ENCODE data around the gene ATAD2B.
"Not testable (repeated sequence)": the region's sequence is repeated elsewhere in the genome, so short reads cannot be mapped to it uniquely, and the experiment has no call there.

Gene ATAD2B

DNA sequence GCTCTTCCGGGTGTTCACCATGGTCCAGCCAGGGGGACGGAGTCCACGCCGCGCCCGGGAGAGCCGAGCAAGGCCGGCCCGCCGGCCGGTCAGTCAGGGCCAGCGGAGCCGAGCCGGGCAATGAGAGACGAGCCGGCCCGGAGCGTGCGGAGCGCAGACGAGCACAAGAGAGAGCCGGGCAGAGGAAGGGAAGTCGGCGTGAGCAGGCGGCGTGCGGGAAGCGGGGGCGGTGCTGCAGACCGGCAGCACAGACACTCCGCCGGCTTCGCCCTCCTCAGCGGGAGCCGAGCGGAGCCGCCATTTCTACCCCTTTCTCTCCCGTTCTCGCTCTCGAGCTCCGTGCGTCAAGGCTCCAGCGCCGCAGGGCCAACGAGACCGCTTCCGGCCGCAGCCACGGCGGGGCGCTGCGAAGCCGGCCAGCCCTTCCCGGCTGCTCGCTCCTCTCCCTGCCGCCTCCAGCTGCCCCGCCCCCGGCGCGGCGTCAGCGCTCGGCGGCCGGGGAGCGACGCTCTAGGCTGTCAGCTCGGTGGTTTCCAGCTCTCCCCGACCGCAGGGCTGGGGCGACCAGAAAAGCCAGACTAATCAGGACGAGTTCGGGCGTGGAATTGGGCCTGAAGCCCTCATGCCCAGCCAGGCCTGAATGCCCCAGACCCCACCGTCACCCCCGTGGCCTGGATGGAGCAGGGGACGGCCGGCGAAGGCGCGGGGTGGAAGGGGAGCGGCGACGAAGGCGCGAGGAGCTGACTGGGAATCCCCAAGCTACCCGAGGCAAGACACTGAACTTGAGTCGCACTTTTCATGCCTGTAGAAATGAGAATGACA lies at the start of gene ATAD2B:
Gene ATAD2B (minus strand): TSS at position 374 of the 822 bp plus-strand sequence. CDS start 353 bp downstream, at position 21.
- peak; percentile 89 for DNase-seq

DNA sequence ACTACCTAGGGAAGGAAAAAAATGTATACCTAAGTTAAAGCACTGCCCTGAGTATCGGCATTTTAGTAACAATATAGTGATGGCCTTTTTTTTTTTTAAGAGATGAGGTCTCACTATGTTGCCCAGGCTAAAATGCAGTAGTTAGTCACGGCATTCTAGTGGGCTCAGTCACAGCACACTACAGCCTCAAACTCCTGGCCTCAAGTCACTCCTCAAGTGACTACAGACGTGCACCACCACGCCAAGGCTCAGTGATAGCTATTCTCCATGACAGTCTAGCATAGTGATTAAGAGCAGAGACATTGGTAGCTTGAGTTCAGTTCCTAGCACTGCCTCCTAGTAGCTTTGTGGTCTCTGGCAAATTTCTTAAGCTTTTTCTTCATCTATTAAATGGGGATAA lies 40.9 kb upstream of the ATAD2B start:
- DNase-seq = no peak

DNA sequence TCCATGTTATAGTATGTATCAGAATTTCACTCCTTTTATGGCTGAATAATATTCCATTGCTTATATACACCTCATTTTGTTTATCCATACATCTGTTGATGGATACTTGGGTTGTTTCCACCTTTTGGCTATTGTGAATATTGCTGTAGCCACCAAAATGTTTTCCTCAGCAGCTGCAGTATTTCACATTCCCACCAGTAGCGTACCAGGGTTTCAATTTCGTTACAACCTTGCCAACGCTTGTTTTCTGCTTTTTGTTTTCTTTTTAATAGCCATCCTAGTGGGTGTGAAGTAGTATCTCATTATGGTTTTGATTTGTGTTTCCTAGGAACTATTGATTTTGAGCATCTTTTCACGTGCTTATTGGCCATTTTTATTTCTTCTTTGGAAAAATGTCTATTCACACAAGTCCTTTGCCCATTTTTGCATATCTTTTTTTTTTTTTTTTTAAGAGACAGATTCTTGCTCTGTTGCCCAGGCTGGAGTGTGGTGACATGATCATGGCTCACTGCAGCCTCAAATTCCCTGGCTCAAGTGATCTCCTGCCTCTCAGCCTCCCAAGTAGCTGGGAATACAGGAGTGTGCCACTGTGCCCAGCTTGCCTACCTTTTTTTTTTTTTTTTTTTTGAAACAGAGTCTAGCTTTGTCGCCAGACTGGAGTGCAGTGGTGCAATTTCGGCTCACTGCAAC lies 27.5 kb upstream of the ATAD2B start:
- DNase-seq = no peak

DNA sequence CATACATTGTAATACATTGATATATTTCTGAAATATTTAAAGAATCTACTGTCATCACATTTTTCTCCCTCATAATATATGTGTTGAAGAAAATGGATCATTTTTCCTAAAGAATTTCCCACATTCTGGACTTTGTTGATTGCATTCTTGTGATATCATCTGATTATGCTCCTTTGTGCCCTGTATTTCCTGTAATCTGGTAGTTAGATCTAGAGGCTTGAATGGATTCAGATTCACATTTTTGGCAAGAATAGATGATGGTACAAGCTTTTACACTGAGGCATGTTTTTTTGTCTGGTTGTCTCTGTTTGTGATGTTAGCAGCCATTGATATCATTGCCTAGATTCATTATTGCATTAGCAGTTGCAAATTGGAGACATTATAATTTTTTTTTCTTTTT lies 26.7 kb upstream of the ATAD2B start:
- no peak for DNase-seq

DNA sequence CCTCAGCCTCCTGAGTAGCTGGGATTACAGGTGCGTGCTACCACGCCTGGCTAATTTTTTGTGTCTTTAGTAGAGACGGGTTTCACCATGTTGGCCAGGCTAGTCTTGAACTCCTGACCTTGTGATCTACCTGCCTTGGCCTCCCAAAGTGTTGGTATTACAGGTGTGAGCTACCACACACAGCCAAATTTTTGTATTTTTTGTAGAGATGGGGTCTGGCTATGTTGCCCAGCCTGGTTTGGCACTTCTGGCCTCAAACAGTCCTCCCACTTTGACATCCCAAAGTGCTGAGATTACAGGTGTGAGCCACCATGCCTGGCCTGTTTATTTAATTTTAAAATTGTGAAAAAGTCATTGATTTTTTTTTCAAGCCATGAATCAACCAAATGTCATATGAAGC lies 25.6 kb upstream of the ATAD2B start:
- not testable (repeated sequence) for DNase-seq

DNA sequence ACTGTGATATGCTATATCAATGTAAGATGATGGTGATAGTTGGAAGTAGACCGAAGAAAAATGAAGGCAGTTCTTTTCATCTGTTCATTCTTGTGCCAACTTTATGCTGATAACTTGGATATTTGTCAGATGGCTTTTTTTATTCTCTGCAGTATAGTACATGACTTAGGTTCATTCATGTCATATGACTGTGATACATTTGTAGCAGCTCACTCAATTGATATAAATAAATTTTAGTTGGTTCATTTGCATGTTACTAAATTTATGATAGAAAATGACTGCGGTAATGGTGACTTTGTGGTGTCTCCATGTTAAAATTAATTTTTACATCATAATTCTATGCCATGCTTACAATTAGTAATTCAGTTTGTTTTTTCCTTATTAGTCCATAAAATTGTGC lies 20.4 kb upstream of the ATAD2B start:
- DNase-seq = no peak

DNA sequence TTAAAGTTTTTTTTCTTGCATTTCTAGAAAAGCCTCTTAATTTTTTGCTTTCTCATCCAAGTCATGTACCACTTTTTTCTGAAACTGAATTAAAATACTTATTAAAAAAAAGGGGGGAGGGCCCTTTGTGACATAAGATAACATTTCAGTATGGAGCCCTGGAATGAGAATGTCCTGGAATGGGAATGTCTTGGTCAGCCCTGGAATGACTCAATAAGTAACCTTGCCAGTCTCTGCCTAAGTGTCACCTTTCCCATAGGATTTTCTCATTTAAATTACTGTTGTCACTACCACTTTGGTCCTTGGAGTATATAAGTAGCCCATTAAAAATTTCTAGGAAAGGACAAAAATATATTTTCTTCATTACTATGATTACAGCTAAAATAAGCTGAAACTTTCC lies 18.1 kb upstream of the ATAD2B start:
- DNase-seq = no peak

DNA sequence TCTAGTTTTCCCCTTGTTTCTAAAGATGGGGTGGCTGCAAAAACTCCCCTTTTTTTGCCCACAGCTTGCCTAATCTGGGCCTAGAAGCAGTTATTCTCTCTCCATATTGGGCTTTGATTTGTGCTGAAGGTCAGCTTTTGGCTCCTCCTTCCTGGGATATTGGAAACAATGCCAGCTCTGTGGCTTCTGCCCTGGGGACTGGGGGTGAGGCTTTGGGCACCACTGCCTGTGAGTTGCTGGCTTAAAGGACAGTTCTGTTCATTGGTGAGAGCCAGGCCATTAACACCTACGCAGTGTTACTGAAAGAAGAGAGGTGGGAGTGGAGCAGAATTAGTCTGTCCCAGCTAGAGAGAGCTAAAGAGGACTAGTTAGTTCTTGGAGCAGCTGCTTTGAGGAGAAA lies 17.6 kb upstream of the ATAD2B start:
- no peak for DNase-seq

DNA sequence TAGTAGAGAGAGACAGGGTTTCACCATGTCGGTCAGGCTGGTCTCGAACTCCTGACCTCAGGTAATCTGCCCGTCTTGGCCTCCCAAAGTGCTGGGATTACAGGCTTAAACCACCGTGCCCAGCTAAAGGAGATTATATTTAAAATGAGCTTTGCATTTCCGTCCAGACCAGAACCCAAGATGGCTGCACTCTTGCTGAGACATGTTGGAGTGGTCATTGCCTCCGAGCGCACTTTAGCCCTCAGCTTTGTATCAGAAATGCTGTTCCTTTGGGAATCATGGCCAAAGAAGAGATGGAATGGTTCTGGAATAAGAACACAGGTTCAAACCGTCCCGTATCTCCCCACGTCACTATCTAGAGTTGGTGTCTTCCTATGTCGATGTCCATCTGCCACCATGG lies 16.7 kb upstream of the ATAD2B start:
- DNase-seq = no peak

DNA sequence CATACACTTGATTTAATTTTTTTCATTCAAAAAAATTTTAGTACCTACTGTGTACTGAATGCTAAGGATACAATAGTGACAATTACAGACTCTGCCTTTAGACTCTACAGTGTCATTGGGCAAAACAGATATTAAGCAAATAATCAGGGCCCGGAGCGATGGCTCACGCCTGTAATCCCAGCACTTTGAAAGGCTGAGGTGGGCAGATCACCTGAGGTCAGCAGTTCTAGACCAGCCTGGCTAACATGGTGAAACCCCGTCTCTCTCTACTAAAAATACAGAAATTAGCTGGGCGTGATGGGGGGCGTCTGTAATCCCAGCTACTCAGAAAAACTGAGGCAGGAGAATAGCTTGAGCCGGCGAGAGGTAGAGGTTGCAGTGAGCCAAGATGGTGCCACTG lies 14.7 kb upstream of the ATAD2B start:
- DNase-seq = no peak

DNA sequence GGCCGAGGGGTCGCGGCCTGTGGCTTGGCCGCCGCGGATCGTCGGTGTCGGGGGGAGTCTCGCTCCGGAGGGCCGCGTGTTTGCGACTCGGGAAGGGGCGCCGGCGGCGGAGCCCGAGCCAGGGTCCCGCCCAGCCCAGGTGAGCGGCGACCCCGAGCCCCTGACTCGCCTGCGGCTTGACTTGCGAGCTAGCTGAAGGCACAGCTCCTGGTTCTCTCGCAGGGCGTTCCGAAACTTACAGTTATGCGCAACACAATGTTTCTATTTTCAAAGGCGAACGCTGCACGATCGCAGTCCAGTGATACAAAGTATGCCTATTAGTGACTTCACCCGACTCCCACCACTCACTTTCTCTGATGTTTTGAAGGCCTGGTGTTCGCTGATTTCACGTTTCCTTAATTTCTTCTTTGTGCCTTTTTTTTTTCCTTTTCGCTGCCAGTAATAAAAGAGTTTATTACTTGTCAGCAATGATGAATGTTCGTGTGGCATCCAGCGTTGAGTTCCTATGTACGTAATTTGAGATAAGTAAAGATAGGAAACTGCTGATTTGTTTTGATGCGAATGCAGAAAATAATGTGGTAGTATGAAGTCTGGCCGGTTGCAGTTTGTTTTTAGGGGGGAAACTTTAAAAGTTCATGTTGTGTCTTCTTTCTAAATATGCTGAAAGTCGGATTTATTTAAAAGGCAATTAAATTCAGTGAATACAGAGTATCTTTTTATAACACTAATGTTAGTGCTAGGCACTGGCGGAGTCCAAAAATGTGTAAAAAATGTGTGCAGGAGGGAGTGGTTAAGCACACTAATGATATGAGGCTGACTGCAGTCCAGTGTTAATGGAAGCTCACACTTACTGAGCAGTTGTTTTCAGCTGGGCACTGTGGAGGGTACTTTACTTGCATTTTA lies 14.0 kb upstream of the ATAD2B start:
- peak; percentile 28 for DNase-seq

DNA sequence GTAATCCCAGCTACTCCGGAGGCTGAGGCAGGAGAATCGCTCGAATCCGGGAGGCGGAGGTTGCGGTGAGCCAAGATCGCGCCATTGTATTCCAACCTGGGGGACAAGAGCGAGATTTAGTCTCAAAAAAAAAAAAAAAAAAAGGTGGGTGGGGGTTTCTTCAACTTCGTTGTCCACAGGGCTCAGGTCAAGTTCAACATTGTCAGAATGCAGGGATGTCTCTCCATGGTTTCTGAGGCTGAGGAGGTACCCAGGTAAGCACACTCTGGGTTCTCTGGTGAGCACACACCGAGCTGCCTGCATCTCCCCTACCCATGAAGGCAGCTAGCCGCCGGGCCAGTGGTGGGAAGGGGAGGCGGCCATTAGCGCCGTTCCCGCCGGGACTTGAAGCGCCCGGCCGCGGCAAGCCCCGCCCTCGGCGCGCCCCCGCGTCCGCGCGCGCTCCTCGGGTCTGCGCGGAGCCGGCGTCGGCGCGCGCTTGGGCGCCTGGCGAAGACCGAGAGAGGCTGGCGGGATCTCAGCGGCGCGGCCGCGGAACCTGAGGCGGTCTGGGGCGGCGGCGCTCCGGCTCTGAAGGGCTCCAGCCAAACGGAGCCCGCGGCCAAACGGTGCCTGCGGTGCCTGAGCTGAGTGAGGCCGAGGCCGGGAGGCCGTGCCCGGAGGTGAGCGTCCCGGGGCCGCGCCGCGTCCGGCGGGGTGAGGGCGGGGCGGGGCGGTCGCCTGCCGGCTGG lies 13.2 kb upstream of the ATAD2B start, which contains the start of gene UBXN2A:
Gene UBXN2A (plus strand): TSS at position 477 of the 731 bp plus-strand sequence. CDS start 17,852 bp downstream, outside the sequence.
- DNase-seq = peak; percentile 47

DNA sequence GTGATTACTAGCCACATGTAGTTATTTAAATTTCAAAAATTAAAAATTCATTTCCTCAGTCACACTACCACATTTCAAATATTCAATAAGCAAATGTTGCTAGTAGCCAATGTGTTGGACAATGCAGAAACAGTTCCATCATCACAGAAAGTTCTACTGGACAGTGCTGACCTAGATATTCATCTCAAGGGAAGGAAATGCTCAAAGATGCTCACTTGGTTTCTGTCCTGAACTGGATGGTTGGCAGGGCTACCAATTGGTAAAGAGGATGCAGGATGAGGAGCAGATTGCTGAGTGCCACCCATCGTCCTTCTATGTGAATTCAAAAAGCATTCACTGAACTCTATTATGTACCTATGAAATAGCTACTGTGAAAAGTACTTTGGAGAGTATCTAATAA lies 7.3 kb upstream of the ATAD2B start:
- no peak for DNase-seq

DNA sequence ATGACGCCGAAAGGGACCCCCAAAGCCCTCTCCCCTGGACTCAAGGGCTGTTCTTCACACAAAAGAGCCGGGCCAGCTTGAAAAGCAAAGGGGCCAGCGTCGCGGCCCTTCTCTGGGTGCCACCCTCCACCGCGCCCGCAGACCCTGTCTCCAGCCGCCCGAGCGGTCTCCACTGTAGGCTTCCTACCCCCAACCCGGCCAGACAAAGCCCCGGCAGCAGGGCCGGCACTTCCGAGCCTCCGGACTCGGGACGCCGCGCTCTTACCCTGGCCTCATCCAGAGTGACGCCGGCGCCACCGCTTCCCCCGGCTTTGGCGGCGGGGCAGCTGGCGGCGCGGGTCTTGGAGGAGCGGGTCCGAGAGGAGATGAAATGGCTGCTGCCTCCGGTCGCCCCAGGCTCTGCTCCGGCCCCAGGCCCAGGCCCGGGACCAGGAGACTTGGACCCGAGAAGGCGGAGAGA lies 603 bp downstream of the ATAD2B start:
- DNase-seq = no peak

DNA sequence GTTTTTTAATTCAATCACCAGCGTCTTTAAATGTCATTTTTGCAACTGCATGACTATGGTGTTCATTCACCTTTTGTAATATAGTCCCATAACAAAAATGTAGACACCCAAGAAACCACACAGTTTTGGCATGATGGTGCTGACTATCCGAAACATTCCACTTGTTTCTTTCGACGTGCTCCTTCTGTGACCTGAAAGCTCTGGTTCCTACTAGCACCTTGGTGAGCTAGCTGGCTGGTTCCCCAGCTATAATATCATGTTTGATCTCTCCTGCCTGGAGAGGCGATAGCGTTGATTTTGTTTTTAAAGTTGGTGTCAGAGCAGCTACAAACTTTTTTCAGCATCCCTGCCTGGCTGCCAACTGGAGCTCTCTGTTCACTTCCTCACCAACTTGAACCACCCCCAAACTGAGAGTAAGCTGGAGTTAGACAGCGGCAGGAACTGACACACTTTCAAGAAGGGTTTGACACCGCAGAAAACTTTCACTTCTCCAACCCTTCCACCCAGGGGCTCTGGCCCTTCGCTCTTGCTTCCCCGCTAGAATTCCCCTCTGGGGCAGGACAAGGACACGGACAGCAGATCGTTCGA lies 1.1 kb downstream of the ATAD2B start:
- peak; percentile 12 for DNase-seq

DNA sequence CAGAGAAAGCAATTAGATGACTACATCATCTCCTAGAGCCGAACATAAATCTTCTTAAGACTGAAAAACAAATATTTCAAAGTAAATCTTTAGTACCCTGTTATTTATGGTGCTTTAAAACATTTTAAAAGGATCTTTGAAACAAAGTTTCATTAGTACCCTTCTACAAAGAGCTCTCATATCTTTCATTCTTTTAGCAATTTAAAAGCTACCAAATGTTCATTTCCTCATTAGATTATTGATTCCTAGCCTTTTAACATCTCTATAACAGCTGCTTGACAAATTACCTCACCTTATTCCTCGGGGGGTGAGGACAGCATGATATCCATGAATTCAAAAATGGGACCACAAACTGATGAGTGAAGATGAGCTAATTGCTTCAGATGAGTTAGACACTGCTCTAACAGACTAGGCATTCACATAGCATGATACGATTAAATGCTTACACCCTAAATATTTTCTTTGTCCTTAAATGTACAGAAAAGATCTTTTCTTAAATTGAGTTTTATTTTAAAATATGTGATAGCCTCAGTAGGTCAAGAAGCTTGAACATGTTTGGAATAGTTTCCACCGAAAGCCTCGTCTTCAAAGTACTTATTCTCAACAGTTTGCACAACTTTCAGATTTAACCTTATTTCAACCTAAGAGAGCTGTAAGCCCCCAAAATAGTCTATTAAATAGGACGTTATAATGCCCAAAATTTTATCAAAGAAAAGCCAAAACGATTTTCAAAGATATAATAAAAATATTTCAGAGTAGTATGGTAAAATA lies 2.1 kb downstream of the ATAD2B start:
- no peak for DNase-seq

DNA sequence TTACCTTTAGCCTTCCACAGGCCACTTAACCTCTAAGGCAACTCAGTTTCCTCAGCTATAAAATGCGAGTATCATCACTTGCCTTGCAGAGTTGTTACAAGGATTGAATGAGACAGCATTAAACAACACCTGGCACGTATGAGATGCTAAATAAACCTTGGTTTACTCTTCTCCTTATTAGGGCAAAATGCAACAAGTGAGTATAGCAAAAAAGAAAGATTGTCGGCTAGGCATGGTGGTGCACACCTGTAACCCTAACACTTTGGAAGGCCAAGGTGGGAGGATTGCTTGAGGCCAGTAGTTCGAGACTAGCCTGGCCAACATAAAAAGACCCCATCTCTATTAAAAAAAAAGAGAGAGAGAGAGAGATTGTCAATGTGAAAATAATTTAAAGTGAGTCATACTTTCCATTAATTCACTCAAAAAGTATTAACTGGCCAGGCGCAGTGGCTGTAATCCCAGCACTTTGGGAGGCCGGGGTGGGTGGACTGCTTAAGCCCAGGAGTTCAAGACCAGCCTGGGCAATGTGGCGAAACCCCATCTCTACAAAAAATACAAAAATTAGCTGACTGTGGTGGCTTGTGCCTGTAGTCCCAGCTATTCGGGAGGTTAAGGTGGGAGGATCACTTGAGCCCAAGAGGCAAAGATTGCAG lies 8.0 kb downstream of the ATAD2B start:
- DNase-seq = no peak

DNA sequence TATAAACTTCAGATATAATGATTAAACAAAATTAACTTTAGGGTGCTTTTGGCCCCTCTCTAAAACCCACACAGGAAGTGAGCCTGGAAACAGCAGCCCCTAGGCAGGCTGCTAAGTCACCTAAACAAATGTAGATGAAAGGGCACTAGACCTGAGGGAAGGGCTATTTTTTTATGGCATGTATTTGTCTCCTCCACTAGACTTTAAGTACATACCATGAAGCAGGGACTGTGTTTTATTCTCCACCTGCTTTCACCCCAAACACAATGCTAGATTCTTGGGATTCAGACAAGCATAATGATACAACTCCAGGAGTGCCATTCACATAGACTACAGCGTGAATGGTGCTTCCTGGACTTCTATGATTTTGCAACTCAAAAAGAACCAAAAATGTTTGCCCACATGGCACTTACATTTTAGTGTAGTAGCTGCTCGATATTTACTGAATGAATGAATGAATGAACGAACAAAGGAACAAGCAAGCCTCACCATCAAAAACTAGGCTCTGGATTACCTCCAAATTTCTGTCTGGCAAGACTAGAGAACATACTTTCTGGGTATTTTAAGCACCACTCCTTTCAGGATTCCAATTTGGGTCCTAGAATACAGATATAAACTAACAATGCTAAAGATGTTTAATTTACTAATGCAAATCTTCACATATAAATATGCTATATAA lies 10.1 kb downstream of the ATAD2B start:
- no peak for DNase-seq

DNA sequence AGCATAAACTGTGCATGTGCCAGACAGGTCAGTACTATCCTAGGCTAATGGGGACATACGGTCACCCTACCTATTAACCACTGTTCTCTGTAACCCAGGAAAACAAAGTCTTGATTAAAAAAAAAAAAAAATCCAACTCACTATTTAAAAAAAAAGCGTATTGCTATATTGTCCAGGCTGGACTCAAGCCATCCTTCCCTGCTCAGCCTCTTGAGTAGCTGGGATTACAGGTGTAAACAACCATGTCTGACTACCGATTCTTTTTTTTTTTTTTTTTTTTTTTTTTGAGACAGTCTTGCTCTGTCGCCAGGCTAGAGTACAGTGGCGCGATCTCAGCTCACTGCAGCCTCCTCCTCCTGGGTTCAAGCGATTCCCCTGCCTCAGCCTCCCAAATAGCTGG lies 11.6 kb downstream of the ATAD2B start:
- no peak for DNase-seq

DNA sequence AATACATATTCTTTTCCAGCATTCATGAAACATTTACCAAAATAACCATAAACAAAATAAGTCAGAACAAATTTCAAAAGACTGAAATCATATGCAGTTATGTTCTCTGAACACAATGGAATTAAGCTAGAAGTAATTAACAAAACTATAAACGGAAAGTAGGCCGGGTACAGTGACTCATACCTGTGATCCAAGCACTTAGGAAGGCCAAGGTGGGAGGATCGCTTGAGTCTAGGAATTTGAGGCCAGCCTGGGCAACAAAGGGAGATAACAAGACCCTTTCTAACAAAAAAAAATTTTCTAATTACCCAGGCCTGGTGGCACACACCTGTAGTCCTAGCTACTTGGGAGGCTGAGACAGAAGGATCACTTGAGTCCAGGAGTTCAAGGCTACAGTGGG lies 14.9 kb downstream of the ATAD2B start:
- no peak for DNase-seq

Measured in NCI-H1694 (cell line).